AG20443 (cell line): ENCODE results near the gene USP20.
"Not testable (repeated sequence)": the region's sequence is repeated elsewhere in the genome, so short reads cannot be mapped to it uniquely, and the experiment has no call there.

Source experiments
- DNase-seq: peaks from one replicate; pipeline ENCODE4 v3.0.0; 2012; ENCODE audit warnings: low spot score, mixed read lengths

USP20 gene

GRCh38 chr9:129890718-129891299 lies 55.6 kb downstream of the USP20 start:
- DNase-seq, result not testable (repeated sequence)

- DNase-seq, result no peak
Measured at GRCh38 chr9:129891569-129891968, 56.3 kb downstream of the USP20 start.

GRCh38 chr9:129894120-129894823 lies 59.0 kb downstream of the USP20 start:
- no peak for DNase-seq

- no peak for DNase-seq
Measured at GRCh38 chr9:129895376-129896268, 60.4 kb downstream of the USP20 start.

GRCh38 chr9:129897263-129897662 lies 62.0 kb downstream of the USP20 start:
- DNase-seq, result no peak

GRCh38 chr9:129898185-129898584 lies 62.9 kb downstream of the USP20 start:
- peak; percentile 43 for DNase-seq

GRCh38 chr9:129899620-129900019 lies 64.4 kb downstream of the USP20 start:
- DNase-seq, result no peak

- no peak for DNase-seq
Measured at GRCh38 chr9:129900263-129901027, 65.2 kb downstream of the USP20 start.

- no peak for DNase-seq
Measured at GRCh38 chr9:129901993-129902739, 66.9 kb downstream of the USP20 start.

- no peak for DNase-seq
Measured at GRCh38 chr9:129902740-129903134, 67.5 kb downstream of the USP20 start.

- no peak for DNase-seq
Measured at GRCh38 chr9:129904734-129905133, 69.5 kb downstream of the USP20 start.

- DNase-seq, result no peak
Measured at GRCh38 chr9:129906298-129906697, 71.0 kb downstream of the USP20 start.

- DNase-seq, result no peak
Measured at GRCh38 chr9:129907201-129907600, 71.9 kb downstream of the USP20 start.

- no peak for DNase-seq
Measured at GRCh38 chr9:129908906-129909305, 73.6 kb downstream of the USP20 start.

GRCh38 chr9:129909851-129910250 lies 74.6 kb downstream of the USP20 start:
- no peak for DNase-seq

- peak; percentile 92 for DNase-seq
Measured at GRCh38 chr9:129910628-129911567, 75.6 kb downstream of the USP20 start.

GRCh38 chr9:129914051-129914450 lies 78.8 kb downstream of the USP20 start:
- no peak for DNase-seq

GRCh38 chr9:129916707-129917106 lies 81.4 kb downstream of the USP20 start:
- DNase-seq, result no peak

- no peak for DNase-seq
Measured at GRCh38 chr9:129918296-129918950, 83.2 kb downstream of the USP20 start.

- no peak for DNase-seq
Measured at GRCh38 chr9:129919277-129919676, 84.0 kb downstream of the USP20 start.
